ENCODE results near the gene DLGAP1. TPM values are rescaled to one million over a fixed set of nuclear protein-coding genes. Genes with fewer than 3 reads are reported as not detected.

DLGAP1 gene
- total and polyA plus RNA-seq, 2 of the 8 experiments (the other 6 are each of a cell fraction or from before 2014, with no cell fraction given) = 11.8 to 16.9 TPM

GRCh38 chr18:4251873-4252272 lies 203.2 kb downstream of the DLGAP1 start (continued):
- TF ChIP-seq CHD7 (IDR thresholded peaks at IDR 0.05; ENCODE audit: insufficient replicate concordance, low read length) (no peak), RBBP5 (IDR thresholded peaks at IDR 0.05; ENCODE audit: borderline replicate concordance, low read depth, low read length) (no peak), CBX8 (IDR thresholded peaks at IDR 0.05; ENCODE audit: borderline replicate concordance, low read depth, low read length) (no peak), TBP (IDR thresholded peaks at IDR 0.05; ENCODE audit: low read depth, low read length) (no peak), SP2 (IDR thresholded peaks at IDR 0.05; ENCODE audit: low read length) (no peak), NRF1 (IDR thresholded peaks at IDR 0.05; ENCODE audit: low read depth, low read length) (no peak), ASH2L (IDR thresholded peaks at IDR 0.05; ENCODE audit: low read length) (no peak), TEAD4 (IDR thresholded peaks at IDR 0.05; ENCODE audit: low read depth, low read length) (no peak), GTF2F1 (IDR thresholded peaks at IDR 0.05; ENCODE audit: borderline replicate concordance, low read depth, low read length) (no peak), TAF7 (optimal IDR thresholded peaks at IDR 0.05; ENCODE audit: borderline replicate concordance, low read depth, low read length) (no peak), BCL11A (IDR thresholded peaks at IDR 0.05; ENCODE audit: low read depth in 2 of 2, low read length in 2 of 2) (no peak), RXRA (IDR thresholded peaks at IDR 0.05; ENCODE audit: insufficient read depth, low read depth, low read length) (no peak), BACH1 (IDR thresholded peaks at IDR 0.05; ENCODE audit: low read length) (no peak)
